Measurements from ENCODE around the gene UBE4B. TPM values are rescaled to one million over a fixed set of nuclear protein-coding genes. Genes with fewer than 3 reads are reported as not detected.

Gene UBE4B
- total and polyA plus RNA-seq, 2 of the 4 experiments (the other 2 are of a cell fraction): 26.5 to 39.3 TPM

DNA sequence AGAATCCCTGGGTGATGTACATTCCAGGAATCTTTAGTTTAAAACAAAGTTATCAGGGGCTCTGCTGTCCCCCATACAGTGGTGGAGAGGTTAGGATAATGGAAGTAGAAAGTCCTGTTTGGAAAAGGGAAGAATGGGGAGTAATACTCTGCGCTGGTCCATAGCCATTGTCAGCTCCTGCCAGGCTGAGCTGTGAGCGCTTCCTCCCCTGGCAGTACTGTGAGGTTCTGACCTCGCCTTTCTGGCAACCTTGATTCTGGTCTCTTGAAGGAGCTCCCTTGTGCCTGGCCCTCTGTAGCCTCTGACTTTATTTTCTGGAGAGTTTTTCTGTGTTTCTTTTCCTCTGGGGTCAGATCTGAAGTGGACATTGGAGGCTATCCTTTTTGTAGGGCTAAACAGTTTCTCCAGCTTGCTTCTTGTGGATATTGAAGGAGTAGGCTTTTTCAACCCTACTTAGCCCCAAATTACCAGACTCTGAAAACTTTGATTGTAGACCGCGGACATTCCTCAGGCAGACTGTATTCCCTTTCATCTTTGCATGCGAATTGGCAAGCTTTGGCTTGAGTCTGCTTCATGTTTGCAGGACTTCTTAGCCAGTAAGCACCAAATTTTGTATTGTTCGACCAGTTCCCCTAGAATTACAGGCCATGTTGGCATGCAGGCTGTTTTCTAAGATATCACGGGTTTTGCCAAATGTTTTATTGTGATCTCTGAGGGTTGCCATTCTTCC lies 13.8 kb downstream of the UBE4B start:
- peak overlapping the region; percentile 73; the same call in 1 of the 2 replicates for H3K27ac ChIP-seq (ENCODE audit: insufficient read depth, low read length)
- no peaks in the 10 kb centered on the region for H3K9me3 ChIP-seq (ENCODE audit: control insufficient read depth, insufficient read depth, low read length)
- no TSS peak for BruUV-seq (replicated peaks)
- H2BK5ac ChIP-seq (ENCODE audit: low read depth, low read length, poor library complexity, severe bottlenecking): no peak overlapping the region
- peaks cover 13% of the 10 kb centered on the region for H3K4me1 ChIP-seq (ENCODE audit: control insufficient read depth, insufficient read depth, low read length)
- H3K4me2 ChIP-seq (ENCODE audit: low read depth, low read length): peak overlapping the region; percentile 42; the same call in 1 of the 2 replicates
- peak overlapping the region; percentile 8; the same call in 1 of the 2 replicates for H3K18ac ChIP-seq (ENCODE audit: low read depth, low read length)
- H4K8ac ChIP-seq (ENCODE audit: low read depth in 2 of 2, low read length in 2 of 2): peak overlapping the region in 1 of 2 experiments; percentile 25; a peak in 1 of 4 replicates
- intact Hi-C loops (cut with micrococcal nuclease) (no loop called here), dilution Hi-C loops (cut with HindIII; ENCODE audit: low sequenced_read_pairs, unreplicated experiment) (no loop called here), in situ Hi-C loops (cut with MboI; ENCODE audit: low sequenced_read_pairs) (no loop called here)
- no peak overlapping the region for H2AFZ ChIP-seq (replicated peaks; ENCODE audit: low read length, poor library complexity)
- ChIA-PET CTCF (interaction anchor here (0.5 to 0.6 kb wide), 2 partner anchors 13 to 230 kb away, joined by 3 read pairs; no protein-coding TSS in a partner anchor), POLR2A (ENCODE audit: unreplicated experiment) (interaction anchor here (0.6 kb wide), 1 partner anchor 265 kb away, joined by 3 read pairs; no protein-coding TSS in a partner anchor)
- H2BK120ac ChIP-seq (ENCODE audit: low read depth, low read length): peak overlapping the region; percentile 61
- no peaks in the 10 kb centered on the region for H3K27me3 ChIP-seq (ENCODE audit: control insufficient read depth, insufficient read depth, low read length)
- H3K79me1 ChIP-seq (ENCODE audit: low read depth in 1 of 2, low read length in 2 of 2): peaks cover 51 to 94% of the 10 kb centered on the region in 2 experiments
- peak overlapping the region; percentile 48; the same call in 1 of the 2 replicates for H2AK5ac ChIP-seq (ENCODE audit: low read depth, low read length)
- H2AK9ac ChIP-seq (replicated peaks; ENCODE audit: low read depth, low read length, poor library complexity): no peak overlapping the region
- H4K20me1 ChIP-seq (ENCODE audit: insufficient read depth, low read length): peaks cover 61% of the 10 kb centered on the region; the same call in 1 of the 2 replicates
- H3K9ac ChIP-seq (ENCODE audit: low read depth, low read length): no peak overlapping the region
- peak; percentile 55 for ATAC-seq (ENCODE audit: low read depth)
- H3K23ac ChIP-seq (ENCODE audit: low read depth, low read length): peak overlapping the region; percentile 59; the same call in 1 of the 2 replicates
- H3K56ac ChIP-seq (ENCODE audit: extremely low read depth, insufficient read depth, low read length): no peak overlapping the region
- no peak for DNase-seq
- peak overlapping the region; percentile 9; the same call in 1 of the 2 replicates for H2BK20ac ChIP-seq (ENCODE audit: low read depth, low read length)
- H3K4ac ChIP-seq (ENCODE audit: low read depth, low read length): peak overlapping the region; percentile 42; the same call in 1 of the 2 replicates
- no peak overlapping the region; the same call in 1 of the 2 replicates for H4K5ac ChIP-seq (ENCODE audit: low read depth, low read length)
- H3K14ac ChIP-seq (replicated peaks; ENCODE audit: low read depth, low read length): peak overlapping the region; percentile 5; the same call in 1 of the 2 replicates
- H2BK15ac ChIP-seq (ENCODE audit: low read depth, low read length): no peak overlapping the region
- peaks cover 5% of the 10 kb centered on the region for H3K36me3 ChIP-seq (ENCODE audit: control insufficient read depth, insufficient read depth, low read length)
- H3K9me1 ChIP-seq (ENCODE audit: insufficient read depth, low read length): peaks cover 35% of the 10 kb centered on the region
- 61% methylated on average over 3 of the region's 8 CpGs; no CpG with 5 or more reads in 1 of the 2 experiments for WGBS, 2 experiments (ENCODE audit: extremely low coverage in 2 of 2, insufficient read length in 1 of 2)
- TF ChIP-seq CHD1 (IDR thresholded peaks at IDR 0.05; ENCODE audit: low read depth, low read length): no peak
- TF ChIP-seq BHLHE40 (IDR thresholded peaks at IDR 0.05; ENCODE audit: low read depth, low read length): no peak
- TF ChIP-seq MXI1 (IDR thresholded peaks at IDR 0.05; ENCODE audit: borderline replicate concordance, low read depth, low read length): no peak
- no peak for TF ChIP-seq FOS (IDR thresholded peaks at IDR 0.05; ENCODE audit: low read depth, low read length)
- TF ChIP-seq, protein P1, sequence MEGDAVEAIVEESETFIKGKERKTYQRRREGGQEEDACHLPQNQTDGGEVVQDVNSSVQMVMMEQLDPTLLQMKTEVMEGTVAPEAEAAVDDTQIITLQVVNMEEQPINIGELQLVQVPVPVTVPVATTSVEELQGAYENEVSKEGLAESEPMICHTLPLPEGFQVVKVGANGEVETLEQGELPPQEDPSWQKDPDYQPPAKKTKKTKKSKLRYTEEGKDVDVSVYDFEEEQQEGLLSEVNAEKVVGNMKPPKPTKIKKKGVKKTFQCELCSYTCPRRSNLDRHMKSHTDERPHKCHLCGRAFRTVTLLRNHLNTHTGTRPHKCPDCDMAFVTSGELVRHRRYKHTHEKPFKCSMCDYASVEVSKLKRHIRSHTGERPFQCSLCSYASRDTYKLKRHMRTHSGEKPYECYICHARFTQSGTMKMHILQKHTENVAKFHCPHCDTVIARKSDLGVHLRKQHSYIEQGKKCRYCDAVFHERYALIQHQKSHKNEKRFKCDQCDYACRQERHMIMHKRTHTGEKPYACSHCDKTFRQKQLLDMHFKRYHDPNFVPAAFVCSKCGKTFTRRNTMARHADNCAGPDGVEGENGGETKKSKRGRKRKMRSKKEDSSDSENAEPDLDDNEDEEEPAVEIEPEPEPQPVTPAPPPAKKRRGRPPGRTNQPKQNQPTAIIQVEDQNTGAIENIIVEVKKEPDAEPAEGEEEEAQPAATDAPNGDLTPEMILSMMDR (conservative IDR thresholded peaks at IDR 0.05; ENCODE audit: low read depth, low read length): no peak
- no peak for TF ChIP-seq CEBPB (IDR thresholded peaks at IDR 0.05; ENCODE audit: low read depth, low read length)
- TF ChIP-seq RCOR1 (IDR thresholded peaks at IDR 0.05; ENCODE audit: insufficient replicate concordance, low read length): no peak
- no peak for TF ChIP-seq POLR2A (IDR thresholded peaks at IDR 0.05; ENCODE audit: low read depth, low read length)
- TF ChIP-seq, protein P2, sequence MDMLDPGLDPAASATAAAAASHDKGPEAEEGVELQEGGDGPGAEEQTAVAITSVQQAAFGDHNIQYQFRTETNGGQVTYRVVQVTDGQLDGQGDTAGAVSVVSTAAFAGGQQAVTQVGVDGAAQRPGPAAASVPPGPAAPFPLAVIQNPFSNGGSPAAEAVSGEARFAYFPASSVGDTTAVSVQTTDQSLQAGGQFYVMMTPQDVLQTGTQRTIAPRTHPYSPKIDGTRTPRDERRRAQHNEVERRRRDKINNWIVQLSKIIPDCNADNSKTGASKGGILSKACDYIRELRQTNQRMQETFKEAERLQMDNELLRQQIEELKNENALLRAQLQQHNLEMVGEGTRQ (IDR thresholded peaks at IDR 0.05; ENCODE audit: low read depth, low read length): no peak
- no peak overlapping the region for H3K4me3 ChIP-seq (ENCODE audit: insufficient read depth, low read depth, low read length)
- H4K91ac ChIP-seq (ENCODE audit: insufficient read depth, low read depth, low read length): no peak overlapping the region
